PC-3 (cell line): Measurements from ENCODE around the gene MED6. TPM values are rescaled to one million over a fixed set of nuclear protein-coding genes. Genes with fewer than 3 reads are reported as not detected.

Experiments used
- ATAC-seq: fragments of 200-7000 bp; cut with Tn5 transposase; 2 replicates; pipeline ENCODE4 v1.9.1; 2020; ENCODE audit warnings: mild to moderate bottlenecking, moderate library complexity
- BruUV-seq: library from RNA; stranded (reverse); fragments of 400-500 nt; replicated peaks from 2 replicates; lab custom pipeline; 2021; lab: Mats Ljungman, UMichigan
- CTCF ChIA-PET: fragments of 300-600 bp; sonication (Branson Sonifier 250); formaldehyde crosslinking; loops from one replicate; lab custom pipeline; 2022; ENCODE audit warnings: antibody characterized with exemption; lab: Charles Lee
- POLR2A ChIA-PET: fragments of 300-600 bp; sonication (Branson Sonifier 250); formaldehyde crosslinking; loops from one replicate; lab custom pipeline; 2022; ENCODE audit warnings: antibody characterized with exemption; ENCODE audit not compliant: unreplicated experiment; lab: Charles Lee
- DNase-seq: peaks from one replicate; pipeline ENCODE4 v3.0.0-alpha.2; 2015
- H2AFZ ChIP-seq: fragments of 300-600 bp; sonication (generic); 2 replicates; pipeline ENCODE4 v1.6.0; 2016; ENCODE audit warnings: antibody characterized with exemption, low read length
- H3F3A ChIP-seq: fragments of 300-600 bp; sonication (generic); one replicate; pipeline ENCODE4 v1.6.0; 2017; ENCODE audit warnings: antibody characterized with exemption, low read length, control low read depth, mild to moderate bottlenecking; ENCODE audit not compliant: unreplicated experiment
- H3K27ac ChIP-seq: fragments of 300-600 bp; sonication (generic); 2 replicates; pipeline ENCODE4 v1.5.1; 2016; ENCODE audit warnings: mild to moderate bottlenecking, low read length
- H3K27me3 ChIP-seq: fragments of 300-600 bp; sonication (generic); 2 replicates; pipeline ENCODE4 v1.6.1; 2016; ENCODE audit warnings: low read length, mixed read lengths
- H3K36me3 ChIP-seq: fragments of 300-600 bp; sonication (generic); 2 replicates; pipeline ENCODE4 v1.6.1; 2016; ENCODE audit warnings: low read depth, mixed run types, low read length, mixed read lengths
- H3K4me1 ChIP-seq: fragments of 300-600 bp; sonication (generic); 2 replicates; pipeline ENCODE4 v1.5.1; 2016; ENCODE audit warnings: low read length; ENCODE audit not compliant: insufficient read depth
- H3K4me2 ChIP-seq: fragments of 300-600 bp; sonication (generic); 2 replicates; pipeline ENCODE4 v1.6.0; 2016; ENCODE audit warnings: low read length
- H3K4me3 ChIP-seq: fragments of 300-600 bp; sonication (generic); 2 replicates; pipeline ENCODE4 v1.5.1; 2016; ENCODE audit warnings: mild to moderate bottlenecking, low read length, mixed read lengths
- H3K79me2 ChIP-seq: fragments of 300-600 bp; sonication (generic); 2 replicates; pipeline ENCODE4 v1.6.1; 2017; ENCODE audit warnings: low read length, mixed read lengths
- H3K9ac ChIP-seq: fragments of 300-600 bp; sonication (generic); 2 replicates; pipeline ENCODE4 v1.6.0; 2016; ENCODE audit warnings: mild to moderate bottlenecking, low read length
- H3K9me2 ChIP-seq: fragments of 300-600 bp; sonication (generic); replicated peaks from 2 replicates; pipeline ENCODE4 v1.6.1; 2016; ENCODE audit warnings: mixed run types, low read length, mixed read lengths
- H3K9me3 ChIP-seq: fragments of 300-600 bp; sonication (generic); 2 replicates; pipeline ENCODE4 v1.6.1; 2016; ENCODE audit warnings: low read length, mixed read lengths
- H4K20me1 ChIP-seq: fragments of 300-600 bp; sonication (generic); 2 replicates; pipeline ENCODE4 v1.6.1; 2016; ENCODE audit warnings: low read length, mixed read lengths
- CTCF ChIP-seq: fragments of 300-600 bp; sonication (generic); conservative IDR thresholded peaks from 2 replicates; pipeline ENCODE4 v1.5.1; 2017; ENCODE audit warnings: antibody characterized with exemption, low read depth, mild to moderate bottlenecking, low read length
- EZH2 ChIP-seq: fragments of 300-600 bp; sonication (generic); IDR thresholded peaks from one replicate; pipeline ENCODE4 v1.6.1; 2017; ENCODE audit warnings: antibody characterized with exemption, mild to moderate bottlenecking, low read length; ENCODE audit not compliant: unreplicated experiment
- EZH2phosphoT487 ChIP-seq: fragments of 300-600 bp; sonication (generic); IDR thresholded peaks from 2 replicates; pipeline ENCODE4 v1.6.1; 2018; ENCODE audit warnings: mild to moderate bottlenecking, antibody characterized with exemption, low read length, borderline replicate concordance
- intact Hi-C: fragments of 100-400 bp; cut with micrococcal nuclease; formaldehyde crosslinking; loops from 2 replicates; pipeline ENCODE4 v1.9.0; 2023
- total RNA-seq: library from RNA; depleted of rRNA; stranded (reverse); fragments of >200 nt; gene quantifications from 2 replicates; pipeline ENCODE4 v1.2.3, GENCODE V29; 2014

The MED6 gene
- total RNA-seq, 1 experiment from 2014 or later: 37.8 TPM

DNA sequence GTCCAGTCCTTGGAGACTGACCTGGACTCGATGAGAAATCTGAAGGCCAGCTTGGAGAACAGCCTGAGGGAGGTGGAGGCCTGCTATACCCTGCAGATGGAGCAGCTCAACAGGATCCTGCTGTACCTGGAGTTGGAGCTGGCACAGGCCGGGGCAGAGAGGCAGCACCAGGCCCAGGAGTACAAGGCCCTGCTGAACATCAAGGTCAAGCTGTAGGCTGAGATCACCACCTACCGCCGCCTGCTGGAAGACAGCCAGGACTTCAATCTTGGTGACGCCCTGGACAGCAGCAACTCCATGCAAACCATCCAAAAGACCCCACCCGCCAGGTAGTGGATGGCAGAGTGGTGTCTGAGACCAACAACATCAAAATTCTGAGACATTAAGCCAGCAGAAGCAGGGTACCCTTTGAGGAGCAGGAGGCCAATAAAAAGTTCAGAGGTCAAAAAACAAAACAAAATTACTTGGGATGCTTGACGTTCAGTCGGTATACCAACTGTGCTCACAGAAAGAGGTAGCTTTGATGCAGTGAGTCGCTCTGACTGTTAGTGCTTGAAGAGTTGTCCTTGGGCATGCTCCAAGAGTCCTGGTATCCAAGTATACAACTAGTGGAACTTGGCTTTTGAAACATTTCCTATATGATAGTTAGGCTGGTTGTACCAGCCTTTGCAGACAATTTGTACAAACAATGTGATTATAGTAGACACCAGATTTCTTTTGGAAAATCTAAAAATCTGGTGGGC lies 4.8 kb downstream of the MED6 start:
- peaks cover 17% of the 10 kb centered on the region for H3K4me1 ChIP-seq
- no peaks in the 10 kb centered on the region for H3K9me2 ChIP-seq
- no peak overlapping the region for H3K4me3 ChIP-seq
- CTCF ChIA-PET: no interaction called here
- no TSS peak for BruUV-seq
- H3K4me2 ChIP-seq: no peak overlapping the region
- no peaks in the 10 kb centered on the region for H3K27me3 ChIP-seq
- POLR2A ChIA-PET: no interaction called here
- peaks cover 9% of the 10 kb centered on the region; the same call in 1 of the 2 replicates for H4K20me1 ChIP-seq
- no peaks in the 10 kb centered on the region for H3K9me3 ChIP-seq
- H3F3A ChIP-seq: no peaks in the 10 kb centered on the region
- no peak overlapping the region for H3K27ac ChIP-seq
- ATAC-seq (no peak), DNase-seq (peak; percentile 45)
- no peak for TF ChIP-seq CTCF
- TF ChIP-seq EZH2phosphoT487: no peak
- intact Hi-C loops: no loop called here
- H3K36me3 ChIP-seq: peaks cover 60% of the 10 kb centered on the region
- H3K79me2 ChIP-seq: peaks cover 58% of the 10 kb centered on the region
- no peak overlapping the region for H3K9ac ChIP-seq
- no peak overlapping the region for H2AFZ ChIP-seq

DNA sequence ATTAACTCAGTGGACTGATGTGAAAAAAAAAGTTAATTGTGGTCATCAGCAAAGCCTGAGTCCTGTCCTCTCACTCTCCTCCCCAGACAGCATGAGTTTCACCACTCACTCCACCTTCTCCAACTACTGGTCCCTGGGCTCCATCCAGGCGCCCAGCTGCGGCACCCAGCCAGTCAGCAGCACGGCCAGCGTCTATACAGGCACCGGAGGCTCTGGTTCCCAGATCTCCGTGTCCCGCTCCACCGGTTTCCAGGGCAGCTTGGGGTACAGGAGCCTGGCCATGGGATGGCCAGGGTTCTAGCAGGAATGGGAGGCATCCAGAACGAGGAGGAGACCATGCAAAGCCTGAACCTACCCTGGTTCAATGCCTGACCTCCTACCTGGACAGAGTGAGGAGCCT lies 6.0 kb downstream of the MED6 start:
- Histone ChIP-seq H3K9me3 (no peaks in the 10 kb centered on the region), H3K4me2 (no peak overlapping the region), H3K9ac (no peak overlapping the region), H3K4me1 (peaks cover 14% of the 10 kb centered on the region), H3K27ac (no peak overlapping the region), H4K20me1 (peaks cover 9% of the 10 kb centered on the region; the same call in 1 of the 2 replicates), H3F3A (no peaks in the 10 kb centered on the region), H3K27me3 (no peaks in the 10 kb centered on the region), H3K4me3 (no peak overlapping the region), H3K36me3 (peaks cover 70% of the 10 kb centered on the region), H3K79me2 (peaks cover 48% of the 10 kb centered on the region), H3K9me2 (no peaks in the 10 kb centered on the region), H2AFZ (no peak overlapping the region)
- no peak for ATAC-seq
- no peak for DNase-seq
- intact Hi-C loops: no loop called here
- TF ChIP-seq EZH2phosphoT487: no peak
- no TSS peak for BruUV-seq
- ChIA-PET CTCF (no interaction called here), POLR2A (no interaction called here)

DNA sequence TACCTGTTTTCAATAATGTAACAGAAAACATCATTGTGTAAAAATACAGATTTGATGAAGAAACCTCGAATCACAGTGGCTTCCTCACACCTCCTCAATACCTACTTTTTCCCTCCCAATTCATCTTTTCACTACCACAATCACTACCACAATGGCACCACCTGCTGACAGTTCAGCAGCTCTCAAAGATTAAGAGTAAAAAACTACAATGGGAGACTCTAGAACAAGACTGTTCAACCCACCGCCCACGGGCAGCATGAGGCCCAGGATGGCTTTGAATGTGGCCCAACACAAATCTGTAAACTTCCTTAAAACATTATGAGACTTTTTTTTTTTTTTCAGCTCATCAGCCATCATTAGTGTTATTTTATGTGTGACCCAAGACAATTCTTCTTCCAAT lies 15.2 kb downstream of the MED6 start:
- DNase-seq (peak; percentile 11), ATAC-seq (peak; percentile 61)
- POLR2A ChIA-PET: no interaction called here
- BruUV-seq: no TSS peak
- no peaks in the 10 kb centered on the region for H3F3A ChIP-seq
- H3K9me2 ChIP-seq: no peaks in the 10 kb centered on the region
- no peaks in the 10 kb centered on the region for H3K9me3 ChIP-seq
- intact Hi-C loops: loop anchor here (1.0 kb wide), 1 partner anchor 539 kb away; no protein-coding TSS in a partner anchor
- H3K79me2 ChIP-seq: no peaks in the 10 kb centered on the region
- TF ChIP-seq EZH2phosphoT487: no peak
- no peak; the same call in 1 of the 2 replicates for TF ChIP-seq CTCF
- no peak for TF ChIP-seq EZH2
- peaks cover 79% of the 10 kb centered on the region for H3K36me3 ChIP-seq
- H3K4me2 ChIP-seq: no peak overlapping the region
- CTCF ChIA-PET: no interaction called here
- H4K20me1 ChIP-seq: no peaks in the 10 kb centered on the region
- no peak overlapping the region for H2AFZ ChIP-seq
- no peaks in the 10 kb centered on the region for H3K27me3 ChIP-seq
- no peak overlapping the region for H3K9ac ChIP-seq
- H3K4me1 ChIP-seq: no peaks in the 10 kb centered on the region
- H3K4me3 ChIP-seq: no peak overlapping the region
- H3K27ac ChIP-seq: no peak overlapping the region
